WI38 (cell line): Measurements from ENCODE around the gene RHOBTB3.

Experiments used
- H3K4me3 ChIP-seq: 2 replicates; pipeline ENCODE4 v1.5.1; 2011; ENCODE audit warnings: low read depth, mild to moderate bottlenecking, control low read depth, low read length
- CTCF ChIP-seq: IDR thresholded peaks from 2 replicates; pipeline ENCODE4 v1.5.1; 2012; ENCODE audit warnings: low read depth, mild to moderate bottlenecking, control low read depth, low read length

RHOBTB3 gene

GRCh38 chr5:95783661-95784060 lies 52.5 kb downstream of the RHOBTB3 start:
- no peak overlapping the region for H3K4me3 ChIP-seq
- TF ChIP-seq CTCF = no peak

- no peak for TF ChIP-seq CTCF
- H3K4me3 ChIP-seq = no peak overlapping the region
Observed at GRCh38 chr5:95784514-95785302, 53.6 kb downstream of the RHOBTB3 start.

GRCh38 chr5:95786821-95787418 lies 55.8 kb downstream of the RHOBTB3 start:
- no peak overlapping the region for H3K4me3 ChIP-seq
- no peak for TF ChIP-seq CTCF

- no peak for TF ChIP-seq CTCF
- H3K4me3 ChIP-seq = no peak overlapping the region
Observed at GRCh38 chr5:95788493-95788892, 57.4 kb downstream of the RHOBTB3 start.

- no peak overlapping the region for H3K4me3 ChIP-seq
Observed at GRCh38 chr5:95791751-95792150, 60.6 kb downstream of the RHOBTB3 start.

GRCh38 chr5:95794070-95794516 lies 63.0 kb downstream of the RHOBTB3 start:
- TF ChIP-seq CTCF = no peak
- H3K4me3 ChIP-seq = no peak overlapping the region

More at GRCh38 chr5:95791751-95792150, 60.6 kb downstream of the RHOBTB3 start:
- no peak for TF ChIP-seq CTCF

GRCh38 chr5:95797301-95797700 lies 66.2 kb downstream of the RHOBTB3 start:
- no peak for TF ChIP-seq CTCF
- no peak overlapping the region for H3K4me3 ChIP-seq
